ENCODE results near the gene PHEX.

The PHEX gene

DNA sequence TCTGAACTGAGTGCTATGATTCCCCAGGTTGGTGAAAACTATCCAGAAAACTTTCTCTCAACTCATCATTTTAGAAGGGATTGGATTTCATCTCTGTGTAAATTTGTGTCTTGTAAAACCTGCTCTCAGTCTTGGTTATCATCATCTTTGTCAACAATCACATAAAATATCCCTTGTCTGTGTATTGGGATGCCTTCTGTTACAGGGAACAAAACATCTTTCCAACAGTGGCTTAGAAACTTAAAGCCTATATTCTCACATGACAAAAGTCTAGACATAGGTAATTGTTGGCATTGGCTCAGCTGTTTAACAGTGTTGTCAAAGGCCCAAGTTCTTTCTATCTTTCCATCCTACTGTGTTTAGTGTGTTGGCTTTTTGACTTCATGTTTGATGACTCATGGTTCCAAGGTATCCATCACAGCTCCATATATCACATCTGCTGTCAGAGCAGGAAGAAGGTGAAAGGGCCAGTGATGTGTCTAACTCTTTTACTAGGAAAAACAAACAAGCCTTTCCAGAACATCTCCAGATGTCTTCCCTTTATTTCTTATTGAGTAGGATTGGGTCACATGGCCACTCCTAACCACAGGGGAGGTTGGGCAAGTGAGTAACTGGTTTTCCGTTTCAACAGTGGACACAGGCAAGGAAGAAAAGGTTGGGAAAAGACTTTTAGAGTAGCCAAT is 65.0 kb downstream of the PHEX start:
- no peak overlapping the region for H3K4me3 ChIP-seq (ENCODE audit: low read depth, low read length)

DNA sequence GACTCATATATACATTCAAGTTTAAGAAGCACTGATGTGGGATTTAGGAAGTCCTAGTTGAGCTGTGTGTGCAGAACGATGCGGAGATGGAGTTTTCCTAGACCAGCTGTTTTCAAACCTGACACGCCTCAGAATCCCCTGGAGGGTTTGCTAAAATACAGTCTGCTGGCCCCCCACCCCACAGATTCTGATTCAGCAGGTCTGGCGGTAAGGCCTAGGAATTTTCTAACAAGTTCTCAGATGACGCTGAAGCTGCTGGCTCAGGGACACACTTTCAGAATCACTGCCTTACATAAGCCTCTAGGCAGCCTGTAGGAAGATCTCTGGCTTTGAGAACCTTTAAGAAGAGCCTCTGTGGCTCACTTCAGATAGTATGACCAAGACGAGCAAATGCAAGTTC is 73.1 kb downstream of the PHEX start:
- H3K4me3 ChIP-seq (ENCODE audit: low read depth, low read length) = no peak overlapping the region

DNA sequence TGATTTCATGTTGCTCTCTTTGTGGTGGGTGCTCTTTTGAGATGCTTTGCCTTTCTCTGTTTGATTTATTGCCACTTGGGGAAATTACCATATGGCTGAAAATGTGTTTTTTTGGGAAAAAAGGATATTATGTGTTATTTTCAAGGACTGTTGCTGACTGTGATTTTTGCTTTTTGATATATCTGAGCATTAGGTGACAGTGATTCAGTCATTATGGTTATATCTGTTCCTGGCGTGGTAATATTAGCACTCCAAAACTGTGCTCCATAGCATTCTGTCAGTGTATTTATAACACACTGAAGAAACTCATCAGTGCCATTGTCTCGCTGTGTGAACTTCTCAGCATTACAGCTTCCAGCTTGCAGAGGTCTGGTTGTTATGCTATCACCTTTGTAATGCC is 73.8 kb downstream of the PHEX start:
- H3K4me3 ChIP-seq (ENCODE audit: low read depth, low read length) = no peak overlapping the region

DNA sequence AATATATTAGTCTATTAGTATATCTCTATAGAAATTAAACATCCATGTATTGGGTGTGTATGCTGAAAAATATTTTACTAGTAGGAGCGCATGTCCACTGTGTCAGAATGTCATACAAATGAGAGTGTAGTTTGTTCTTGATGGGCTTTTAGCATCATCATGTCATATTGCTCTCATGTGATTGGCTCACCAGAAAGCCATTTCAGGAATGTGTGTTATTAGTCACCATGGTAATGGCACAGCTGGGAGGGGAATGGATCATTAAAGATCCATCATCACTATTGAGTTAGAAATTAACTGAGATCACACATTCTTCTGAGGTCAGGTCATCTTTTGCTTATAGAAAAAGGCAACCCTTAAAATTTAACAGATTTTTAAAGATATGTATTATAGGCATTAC is 77.3 kb downstream of the PHEX start:
- no peak overlapping the region for H3K4me3 ChIP-seq (ENCODE audit: low read depth, low read length)

DNA sequence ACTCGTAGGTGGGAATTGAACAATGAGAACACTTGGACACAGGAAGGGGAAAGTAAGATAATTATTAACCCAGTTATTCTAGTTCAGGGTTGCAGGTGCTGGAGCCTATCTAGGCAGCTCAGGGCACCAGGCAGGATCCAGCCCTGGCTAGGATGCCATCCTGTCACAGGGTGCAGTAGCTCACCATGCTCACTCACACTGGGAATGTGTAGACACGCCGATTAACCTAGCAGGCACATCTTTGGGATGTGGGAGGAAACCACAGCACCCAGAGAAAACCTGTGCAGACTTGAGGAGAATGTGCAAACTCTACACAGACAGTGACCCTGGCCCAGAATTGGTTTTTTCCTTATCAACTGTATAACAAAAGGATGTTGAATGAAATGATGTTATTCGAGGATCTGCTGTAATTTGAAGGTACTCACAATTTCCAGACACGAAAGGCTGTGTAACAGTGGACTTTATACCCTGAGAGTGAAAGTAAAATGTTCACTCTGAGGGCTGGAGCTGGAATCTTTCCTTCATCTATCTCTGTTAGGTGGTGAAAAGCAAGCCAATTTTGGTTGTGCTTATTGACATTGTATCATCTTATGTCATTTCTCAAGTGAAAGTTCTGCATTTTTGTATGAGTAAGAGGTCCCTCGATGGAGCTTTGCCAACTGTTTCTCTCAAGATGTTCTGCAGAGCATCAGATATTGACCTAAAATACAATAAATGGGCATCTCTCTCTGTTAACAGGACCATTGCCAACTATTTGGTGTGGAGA is 78.8 kb downstream of the PHEX start:
- H3K4me3 ChIP-seq (ENCODE audit: low read depth, low read length) = no peak overlapping the region

DNA sequence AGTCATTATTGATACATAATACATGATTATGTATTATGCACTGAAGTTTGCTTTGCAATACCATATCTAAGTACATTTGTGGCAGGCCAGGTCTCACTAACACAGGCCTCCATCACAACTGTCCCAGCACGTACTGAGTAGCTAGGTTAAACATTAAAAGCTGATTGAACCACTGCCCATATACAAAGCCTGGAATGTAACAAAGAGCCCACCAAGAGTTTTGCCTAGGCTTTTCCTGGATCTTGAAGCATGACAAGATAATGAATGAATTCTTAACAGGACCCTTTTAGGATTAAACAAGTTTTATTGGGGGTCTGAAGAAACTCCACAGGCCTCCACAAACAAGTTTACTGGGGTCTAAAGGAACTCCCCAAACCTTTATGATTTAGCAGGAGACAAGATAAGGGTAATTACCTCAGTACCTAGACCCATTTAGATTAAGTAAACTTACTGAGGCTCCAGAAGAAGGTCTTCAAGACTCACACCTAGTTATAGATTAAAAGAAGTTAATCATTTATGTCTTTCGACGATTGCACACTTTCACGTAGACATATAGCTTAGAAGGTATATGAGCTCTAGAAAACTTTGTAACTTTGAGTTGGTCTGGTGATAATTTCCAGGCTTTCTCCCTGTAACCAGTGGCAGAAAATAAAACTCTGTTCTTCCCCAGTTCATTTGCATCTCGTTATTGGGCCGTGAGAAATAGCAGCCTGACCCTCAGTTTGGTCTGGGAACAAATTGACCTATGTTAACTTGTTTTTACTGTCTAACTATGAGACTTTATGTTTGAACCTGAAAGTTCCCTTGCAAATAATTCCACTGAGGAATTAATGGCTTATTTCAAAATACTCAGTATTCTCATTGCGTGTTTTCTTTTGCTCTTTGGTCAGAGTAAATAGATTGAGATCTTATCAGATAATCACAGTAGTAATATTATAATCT is 84.8 kb downstream of the PHEX start:
- no peak overlapping the region for H3K4me3 ChIP-seq (ENCODE audit: low read depth, low read length)

DNA sequence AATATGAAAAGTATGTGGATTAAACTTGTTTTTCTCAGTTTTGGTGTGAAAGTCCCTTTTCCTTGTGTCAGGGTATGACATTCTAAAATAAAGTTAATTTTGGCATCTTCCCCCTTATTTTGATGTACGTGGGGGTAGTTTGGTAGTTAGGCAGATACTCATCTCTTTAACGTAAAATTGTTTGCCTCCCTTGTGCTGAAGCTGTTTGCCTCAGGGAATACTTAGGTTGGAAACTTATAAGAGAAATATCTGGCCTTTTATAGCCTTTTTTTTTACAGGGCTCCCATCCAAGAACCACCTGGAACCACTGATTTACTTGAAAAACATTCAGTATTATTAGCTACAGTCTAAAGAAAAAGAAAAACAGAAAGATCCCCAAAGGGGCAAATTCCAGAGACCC is 85.5 kb downstream of the PHEX start:
- H3K4me3 ChIP-seq (ENCODE audit: low read depth, low read length) = no peak overlapping the region

DNA sequence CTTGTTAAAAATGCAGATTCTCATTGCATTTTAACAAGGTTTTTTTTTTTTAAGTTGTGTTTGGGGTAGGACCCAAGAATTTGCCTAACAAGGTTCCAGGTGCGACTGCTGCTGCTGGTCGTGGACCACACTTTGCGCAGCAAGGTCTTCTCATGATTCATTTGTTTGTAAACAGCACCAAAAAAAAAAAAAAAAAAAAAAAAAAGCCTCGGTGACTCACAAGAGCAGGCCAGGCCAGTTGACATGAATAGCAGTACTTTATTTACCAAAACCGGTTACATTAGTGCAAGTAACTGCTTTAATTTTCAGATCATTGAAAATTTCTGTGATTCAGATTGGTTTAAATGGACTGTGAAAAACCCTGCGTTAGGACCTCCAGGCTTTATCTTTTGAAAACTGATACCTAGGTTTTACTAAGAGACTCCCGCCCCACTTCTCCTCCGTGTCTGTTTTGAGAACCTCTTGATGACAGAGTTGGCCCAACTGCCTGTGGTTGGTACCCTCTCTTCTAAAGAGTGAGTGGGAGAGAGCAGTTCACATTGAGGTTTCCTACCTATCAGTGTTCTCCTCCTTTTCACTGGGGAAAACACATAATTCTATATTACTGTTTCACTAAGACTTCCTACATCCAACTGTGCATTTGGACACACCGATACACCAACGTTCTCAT is 86.2 kb downstream of the PHEX start:
- no peak overlapping the region for H3K4me3 ChIP-seq (ENCODE audit: low read depth, low read length)

DNA sequence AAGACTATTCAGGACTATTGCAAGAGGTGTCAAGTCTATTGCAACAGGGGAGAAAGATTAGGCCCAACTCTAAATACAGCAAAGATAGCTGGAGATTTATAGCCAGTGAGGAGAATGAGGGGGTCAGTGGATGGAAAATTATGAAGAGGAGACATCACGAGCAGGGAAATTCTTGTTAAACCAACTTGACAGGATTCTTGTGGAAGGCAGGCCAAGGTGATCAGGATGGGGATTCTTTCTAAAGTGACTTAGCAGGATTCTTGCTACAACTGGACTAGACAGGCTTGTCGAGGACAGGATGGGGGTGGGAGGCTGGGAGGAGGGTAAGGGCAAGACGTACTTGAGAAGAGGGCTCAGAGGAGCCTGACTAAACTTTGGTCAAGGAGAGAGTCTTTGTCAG is 89.0 kb downstream of the PHEX start:
- H3K4me3 ChIP-seq (ENCODE audit: low read depth, low read length) = no peak overlapping the region

DNA sequence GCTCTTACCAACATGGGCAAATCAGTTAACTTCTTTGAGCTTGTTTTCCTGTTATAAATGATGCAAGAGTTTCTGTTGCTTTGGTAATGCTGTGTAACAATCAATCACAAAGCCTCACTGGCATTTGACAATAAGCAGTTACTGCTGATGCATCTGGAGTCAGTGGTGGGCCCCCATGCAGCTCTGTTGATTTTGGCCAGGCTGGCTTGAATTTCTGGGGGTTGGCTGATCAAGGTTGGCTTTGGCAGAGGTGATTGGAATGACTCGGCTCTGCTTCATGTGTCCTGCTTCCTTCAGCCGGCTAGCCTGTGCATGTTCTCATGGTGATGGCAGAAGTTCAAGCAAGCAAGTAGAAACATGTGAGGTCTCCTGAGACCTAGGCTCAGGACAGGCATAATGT is 90.4 kb downstream of the PHEX start:
- H3K4me3 ChIP-seq (ENCODE audit: low read depth, low read length) = no peak overlapping the region

DNA sequence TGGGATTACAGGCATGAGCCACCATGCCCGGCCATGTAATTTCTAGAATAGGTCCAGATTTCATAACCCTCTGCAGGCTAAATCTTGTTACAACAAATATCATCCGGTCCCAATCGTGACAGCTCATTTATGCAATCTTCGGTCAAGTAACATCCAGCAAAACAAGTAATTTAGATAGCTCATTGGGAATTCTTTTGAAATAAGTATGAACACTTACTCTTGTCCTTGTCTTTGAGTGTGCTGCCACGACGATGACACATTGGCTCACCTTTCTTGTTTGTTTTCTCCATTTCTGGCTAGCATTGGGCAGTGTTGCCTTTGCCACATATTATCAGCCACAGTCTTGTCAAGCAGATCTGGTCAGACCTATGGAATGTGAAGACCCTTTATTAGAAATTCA is 92.0 kb downstream of the PHEX start:
- no peak overlapping the region for H3K4me3 ChIP-seq (ENCODE audit: low read depth, low read length)

DNA sequence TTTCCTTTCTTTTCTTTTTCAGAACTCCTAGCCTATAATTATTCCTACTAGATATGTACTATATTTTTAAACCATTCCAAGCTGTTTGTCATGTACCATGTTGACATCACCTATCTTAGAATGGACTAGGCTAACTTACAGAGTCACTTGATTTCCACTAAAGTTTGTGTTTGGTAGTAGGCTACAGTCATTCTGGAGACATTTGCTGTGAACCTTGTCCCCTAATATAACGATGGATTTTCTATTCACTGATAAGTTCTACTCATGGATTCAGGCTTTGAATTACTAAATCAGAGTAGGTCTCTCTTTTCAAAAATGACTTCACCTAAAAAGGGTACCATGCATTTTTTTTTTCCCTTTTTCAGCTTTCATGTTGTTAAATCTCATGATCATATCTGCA is 93.4 kb downstream of the PHEX start:
- no peak overlapping the region for H3K4me3 ChIP-seq (ENCODE audit: low read depth, low read length)

DNA sequence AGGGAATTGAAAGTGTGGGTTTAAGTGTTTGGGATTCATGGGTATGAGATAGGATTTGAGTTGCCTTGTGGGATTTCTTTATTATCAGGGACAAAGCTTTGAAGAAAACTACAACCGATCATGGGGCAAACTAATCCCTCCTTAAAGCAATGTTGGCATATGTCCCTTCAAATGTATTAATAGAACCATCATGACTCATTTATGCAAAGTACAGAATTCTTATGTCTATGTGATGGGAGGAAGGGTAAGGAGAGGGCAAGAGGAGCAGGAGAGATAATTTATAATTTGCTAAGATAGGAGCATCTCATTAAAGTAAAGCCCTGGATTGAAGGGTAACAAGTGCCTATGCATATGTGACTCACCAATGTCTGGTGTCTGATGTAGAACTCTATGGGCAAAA is 94.2 kb downstream of the PHEX start:
- no peak overlapping the region for H3K4me3 ChIP-seq (ENCODE audit: low read depth, low read length)

DNA sequence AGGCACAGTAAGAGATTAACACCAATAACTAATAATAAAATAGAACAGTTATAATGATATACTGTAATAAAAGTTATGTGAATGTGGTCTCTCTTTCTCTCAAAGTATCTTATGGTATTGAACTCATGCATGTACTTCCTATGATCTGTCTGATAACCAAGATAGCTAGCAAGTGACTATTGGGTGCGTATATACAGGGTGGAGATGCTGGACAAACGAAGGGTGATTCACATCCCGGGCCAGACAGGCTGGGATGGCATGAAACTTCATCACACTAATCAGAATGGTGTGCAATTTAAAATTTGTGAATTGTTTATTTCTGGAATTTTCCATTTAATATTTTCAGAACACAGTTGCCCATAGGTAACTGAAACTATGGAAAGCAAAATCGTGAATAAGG is 96.8 kb downstream of the PHEX start:
- no peak overlapping the region for H3K4me3 ChIP-seq (ENCODE audit: low read depth, low read length)

DNA sequence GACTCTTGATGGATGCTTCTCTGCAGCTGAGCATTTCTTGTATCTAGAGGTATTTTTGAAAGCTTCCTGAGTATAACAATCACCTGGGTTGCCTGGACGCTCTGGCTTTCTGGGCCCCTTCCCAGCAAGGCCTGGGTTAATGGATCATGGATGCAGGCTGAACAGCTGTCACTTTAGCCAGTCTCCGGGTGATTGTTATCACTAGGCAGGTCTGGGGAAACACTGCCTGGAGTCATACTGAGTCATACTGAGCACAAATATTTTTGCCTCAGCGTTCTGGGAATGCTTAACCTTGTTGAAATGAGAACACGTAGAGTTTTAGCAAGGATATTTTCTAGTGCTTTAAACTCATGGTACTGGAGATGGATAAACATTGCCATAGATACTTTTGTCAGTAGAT is 102.6 kb downstream of the PHEX start:
- no peak overlapping the region for H3K4me3 ChIP-seq (ENCODE audit: low read depth, low read length)

DNA sequence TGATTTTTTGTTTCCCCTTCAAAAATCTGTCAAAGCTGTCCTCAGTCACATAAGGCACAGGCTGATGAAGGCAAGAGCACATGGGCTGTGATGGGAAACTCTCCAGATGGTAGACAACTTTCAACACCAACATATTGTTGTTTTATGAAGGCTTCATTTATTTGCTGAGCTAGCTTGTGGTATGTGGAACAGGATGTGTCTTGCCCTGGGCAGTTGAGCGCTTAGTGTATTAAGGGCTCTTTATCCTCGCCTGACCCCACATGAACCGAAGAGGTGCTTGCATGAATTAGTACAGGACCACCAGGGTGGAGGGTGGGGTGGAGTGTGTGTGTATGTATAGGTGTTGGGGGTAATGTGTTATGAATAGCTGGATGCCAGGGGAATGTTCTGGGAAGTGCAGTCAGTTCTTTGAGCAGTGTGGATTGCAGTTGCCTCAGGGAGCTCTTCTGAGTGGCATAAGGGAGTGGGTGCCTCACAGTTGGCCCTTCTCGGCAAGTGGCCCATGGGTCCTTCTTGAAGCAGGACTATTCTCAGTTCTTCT is 103.1 kb downstream of the PHEX start:
- H3K4me3 ChIP-seq (ENCODE audit: low read depth, low read length) = no peak overlapping the region

DNA sequence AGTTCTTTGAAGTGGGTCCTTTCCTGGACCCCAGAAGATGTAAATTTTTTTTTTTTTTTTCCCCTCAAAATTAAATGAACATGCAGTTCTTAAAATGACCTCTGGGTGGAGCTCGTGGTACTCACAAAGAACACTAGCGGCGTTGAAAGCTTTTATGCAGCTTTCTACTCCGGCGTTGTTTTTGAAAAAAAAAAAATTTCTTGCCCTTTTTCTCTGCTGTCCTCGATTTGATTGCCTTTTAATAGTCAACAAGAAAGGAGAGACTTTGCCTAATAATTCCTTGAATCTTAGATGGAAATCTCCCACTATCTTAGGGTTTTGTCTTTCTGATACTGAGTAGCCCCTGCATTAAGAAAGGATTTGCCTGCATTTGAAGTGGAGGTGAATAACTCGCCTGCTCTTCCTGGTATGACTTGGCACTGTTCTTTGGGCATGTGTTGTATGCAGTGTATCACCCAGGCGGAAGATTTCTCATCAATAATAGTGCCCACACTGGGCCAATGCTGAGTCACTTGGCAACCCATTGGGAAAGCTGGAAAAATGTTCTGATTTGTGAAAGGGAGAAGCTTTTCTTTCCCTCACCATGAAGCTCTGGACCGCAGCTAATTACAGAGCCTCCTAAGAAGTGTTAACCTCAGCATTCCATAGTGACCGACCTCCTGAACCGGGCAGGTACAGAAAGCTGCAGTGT is 104.0 kb downstream of the PHEX start:
- H3K4me3 ChIP-seq (ENCODE audit: low read depth, low read length) = no peak overlapping the region

DNA sequence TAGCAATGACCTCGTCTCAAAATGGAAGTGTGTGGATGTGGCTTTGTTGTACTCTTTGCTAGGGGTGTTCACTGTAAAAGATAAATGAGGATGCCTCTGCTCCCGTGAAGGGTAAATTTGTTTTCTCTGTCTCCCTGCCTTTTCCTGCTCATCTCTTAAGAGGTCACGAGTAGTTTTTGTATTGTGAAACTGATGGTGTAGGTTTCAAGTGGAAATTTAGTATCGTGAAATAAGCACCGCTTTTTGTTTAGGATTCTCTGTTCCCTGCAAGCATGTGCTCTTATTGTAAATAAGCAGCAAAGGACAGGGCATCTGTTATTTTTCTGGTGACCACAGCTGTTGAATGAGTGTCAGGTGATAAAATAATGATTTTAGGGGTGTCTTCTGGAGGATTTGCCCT is 104.6 kb downstream of the PHEX start:
- H3K4me3 ChIP-seq (ENCODE audit: low read depth, low read length) = no peak overlapping the region

DNA sequence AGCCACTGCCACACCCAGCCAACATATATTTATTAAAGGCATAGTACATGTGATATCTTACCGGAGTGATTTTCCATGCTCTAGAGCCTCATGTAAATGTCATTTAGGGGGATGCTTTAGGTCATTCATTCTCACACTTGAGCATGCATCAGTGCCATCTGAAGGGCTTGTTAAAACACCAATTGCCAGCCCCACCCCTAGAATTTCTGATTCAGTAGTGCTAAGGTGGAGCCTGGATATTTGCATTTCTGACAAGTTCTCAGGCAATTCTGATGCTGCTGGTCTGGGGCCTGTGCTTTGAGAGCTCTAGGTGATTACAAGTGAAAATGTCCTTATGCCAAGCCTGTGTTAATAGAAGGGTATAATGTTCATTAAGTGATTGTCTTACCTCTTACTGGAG is 107.7 kb downstream of the PHEX start:
- H3K4me3 ChIP-seq (ENCODE audit: low read depth, low read length) = no peak overlapping the region

DNA sequence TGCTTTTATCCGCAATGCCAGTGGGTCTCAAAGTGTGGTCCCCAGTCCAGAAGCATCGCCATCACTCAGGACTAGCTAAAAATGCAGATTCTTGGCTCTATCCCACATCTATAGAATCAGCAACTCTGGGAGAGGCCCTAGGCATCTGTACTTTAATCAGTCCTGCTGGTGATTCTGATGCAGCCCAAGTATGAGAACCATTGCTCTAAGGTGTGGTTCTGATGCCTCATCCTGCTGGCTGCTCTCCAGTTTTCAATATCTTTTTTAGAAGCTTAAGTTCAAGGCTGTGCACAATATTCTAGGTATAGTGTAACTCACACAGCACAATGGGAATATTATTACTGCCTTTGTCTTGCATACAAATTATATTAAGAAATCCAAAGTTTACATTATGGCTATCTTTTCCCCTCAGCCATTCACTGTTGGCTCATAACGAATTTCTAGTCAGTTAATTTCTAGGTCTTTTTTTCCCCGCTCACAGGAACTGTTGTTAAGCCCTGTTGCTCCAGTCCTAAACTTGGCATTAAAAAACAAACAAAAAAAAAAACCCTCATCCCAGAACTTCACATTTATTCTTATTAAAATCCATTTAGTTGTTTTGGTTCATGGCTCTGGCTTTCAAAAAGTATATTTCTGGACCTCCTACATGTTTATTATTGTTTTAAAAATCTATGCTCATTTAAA is 109.1 kb downstream of the PHEX start:
- H3K4me3 ChIP-seq (ENCODE audit: low read depth, low read length) = no peak overlapping the region
